WERI-Rb-1 (cell line): ENCODE data around the gene IL17RD.

Source experiments
- DNase-seq: peaks from one replicate; pipeline ENCODE4 v3.0.0-alpha.2; 2020
- H3K27ac ChIP-seq: fragments of 250-450 bp; sonication (Bioruptor Pico); 2 replicates; pipeline ENCODE4 v1.5.1; 2020; ENCODE audit warnings: mild to moderate bottlenecking, moderate library complexity
- H3K27me3 ChIP-seq: fragments of 250-450 bp; sonication (Bioruptor Pico); 2 replicates; pipeline ENCODE4 v1.5.1; 2021; ENCODE audit warnings: mild to moderate bottlenecking, low read depth, moderate library complexity; ENCODE audit not compliant: insufficient read depth, severe bottlenecking
- H3K36me3 ChIP-seq: fragments of 250-450 bp; sonication (Bioruptor Pico); 2 replicates; pipeline ENCODE4 v1.5.1; 2020; ENCODE audit warnings: mild to moderate bottlenecking, moderate library complexity
- H3K4me3 ChIP-seq: 2 replicates; pipeline ENCODE4 v1.5.1; 2011; ENCODE audit warnings: low read depth, mild to moderate bottlenecking, control low read depth, low read length
- H3K9me3 ChIP-seq: fragments of 250-450 bp; sonication (Bioruptor Pico); 2 replicates; pipeline ENCODE4 v1.5.1; 2021; ENCODE audit warnings: mild to moderate bottlenecking, moderate library complexity; ENCODE audit not compliant: severe bottlenecking
- CTCF ChIP-seq: IDR thresholded peaks from 2 replicates; pipeline ENCODE4 v1.5.1; 2011; ENCODE audit warnings: low read depth, mild to moderate bottlenecking, control low read depth, inconsistent platforms, low read length

Gene IL17RD

GRCh38 chr3:57077630-57078343 is 87.4 kb downstream of the IL17RD start:
- no peaks in the 10 kb centered on the region for H3K36me3 ChIP-seq
- TF ChIP-seq CTCF = no peak
- no peak overlapping the region for H3K27ac ChIP-seq
- peak overlapping the region; percentile 73 for H3K4me3 ChIP-seq
- no peak for DNase-seq
- H3K9me3 ChIP-seq = no peaks in the 10 kb centered on the region
- H3K27me3 ChIP-seq = no peaks in the 10 kb centered on the region

GRCh38 chr3:57076422-57076951 is 88.7 kb downstream of the IL17RD start:
- Histone ChIP-seq H3K27me3 (no peaks in the 10 kb centered on the region), H3K36me3 (no peaks in the 10 kb centered on the region), H3K4me3 (no peak overlapping the region), H3K27ac (no peak overlapping the region), H3K9me3 (no peaks in the 10 kb centered on the region)
- DNase-seq = no peak
- TF ChIP-seq CTCF = no peak

GRCh38 chr3:57074135-57074534 is 91.0 kb downstream of the IL17RD start:
- no peak overlapping the region for H3K4me3 ChIP-seq
- peaks cover 2% of the 10 kb centered on the region for H3K9me3 ChIP-seq
- TF ChIP-seq CTCF = no peak
- no peaks in the 10 kb centered on the region for H3K36me3 ChIP-seq
- H3K27me3 ChIP-seq = no peaks in the 10 kb centered on the region
- DNase-seq = no peak
- H3K27ac ChIP-seq = no peak overlapping the region

- Histone ChIP-seq H3K4me3 (no peak overlapping the region), H3K27ac (no peak overlapping the region), H3K36me3 (no peaks in the 10 kb centered on the region), H3K27me3 (no peaks in the 10 kb centered on the region), H3K9me3 (peaks cover 2% of the 10 kb centered on the region)
- no peak for TF ChIP-seq CTCF
- no peak for DNase-seq
Observed at GRCh38 chr3:57073628-57074027, 91.5 kb downstream of the IL17RD start.

- no peak for DNase-seq
- Histone ChIP-seq H3K36me3 (no peaks in the 10 kb centered on the region), H3K27ac (no peak overlapping the region), H3K27me3 (no peaks in the 10 kb centered on the region), H3K9me3 (peaks cover 2% of the 10 kb centered on the region), H3K4me3 (no peak overlapping the region)
- TF ChIP-seq CTCF = no peak
Observed at GRCh38 chr3:57069503-57069902, 95.7 kb downstream of the IL17RD start.
